Globus pallidus (tissue), 1 donor: ENCODE results near the gene SPDYE5.

ENCODE experiments used
- DNase-seq: peaks from one replicate; pipeline ENCODE4 v3.0.0-alpha.2; 2015; ENCODE audit warnings: low spot score

SPDYE5 gene

DNA sequence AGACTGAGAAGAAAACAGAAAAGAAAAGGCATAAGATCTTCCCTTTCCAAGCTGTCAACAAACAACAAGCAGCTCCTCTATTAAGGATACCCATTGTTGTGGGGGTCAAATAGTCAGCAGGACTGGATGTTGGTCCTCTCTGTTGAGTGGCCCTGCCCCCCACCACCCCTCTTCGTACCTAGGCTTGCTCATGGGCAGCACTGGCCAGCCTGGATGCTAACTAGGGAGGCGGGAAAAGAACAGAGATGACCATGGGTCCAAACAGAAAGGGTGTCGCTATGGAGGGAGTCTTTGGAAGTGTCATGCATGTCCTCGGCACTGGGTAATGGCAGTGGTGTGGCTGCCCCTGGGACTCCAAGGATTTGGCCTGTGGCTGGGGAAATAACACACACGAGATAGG is 45.6 kb downstream of the SPDYE5 start:
- no peak for DNase-seq

- no peak for DNase-seq
Observed at GRCh38 chr7:75546237-75547015, 54.3 kb downstream of the SPDYE5 start.
